Germinal center (tissue), 1 donor: ENCODE data around the gene CD6.

Experiments used
- DNase-seq: peaks from one replicate; pipeline ENCODE4 v3.0.0; 2012; ENCODE audit warnings: mixed read lengths, low spot score

Gene CD6

GRCh38 chr11:60934790-60935605 lies 36.5 kb upstream of the CD6 start:
- DNase-seq: no peak

GRCh38 chr11:60935676-60936442 lies 35.6 kb upstream of the CD6 start:
- DNase-seq: no peak

GRCh38 chr11:60936467-60937143 lies 34.9 kb upstream of the CD6 start:
- DNase-seq: no peak

- DNase-seq: no peak
Measured at GRCh38 chr11:60937144-60937527, 34.3 kb upstream of the CD6 start.

- DNase-seq: no peak
Measured at GRCh38 chr11:60937811-60938210, 33.7 kb upstream of the CD6 start.

GRCh38 chr11:60938500-60938899 lies 33.0 kb upstream of the CD6 start:
- no peak for DNase-seq

GRCh38 chr11:60939301-60939700 lies 32.2 kb upstream of the CD6 start:
- DNase-seq: no peak

- DNase-seq: no peak
Measured at GRCh38 chr11:60939855-60940254, 31.6 kb upstream of the CD6 start.

- no peak for DNase-seq
Measured at GRCh38 chr11:60941371-60942119, 29.9 kb upstream of the CD6 start.

GRCh38 chr11:60942219-60942618 lies 29.3 kb upstream of the CD6 start:
- no peak for DNase-seq

- DNase-seq: no peak
Measured at GRCh38 chr11:60942970-60943565, 28.4 kb upstream of the CD6 start.

GRCh38 chr11:60944490-60945294 lies 26.8 kb upstream of the CD6 start:
- no peak for DNase-seq

GRCh38 chr11:60945295-60945667 lies 26.2 kb upstream of the CD6 start:
- no peak for DNase-seq

- DNase-seq: no peak
Measured at GRCh38 chr11:60946601-60947264, 24.7 kb upstream of the CD6 start.

GRCh38 chr11:60947700-60948099 lies 23.8 kb upstream of the CD6 start:
- DNase-seq: no peak

- DNase-seq: no peak
Measured at GRCh38 chr11:60948250-60948649, 23.2 kb upstream of the CD6 start.

- no peak for DNase-seq
Measured at GRCh38 chr11:60950024-60950423, 21.5 kb upstream of the CD6 start.

GRCh38 chr11:60950933-60951605 lies 20.4 kb upstream of the CD6 start:
- DNase-seq: peak; percentile 33

- DNase-seq: peak; percentile 37
Measured at GRCh38 chr11:60951606-60951903, 19.9 kb upstream of the CD6 start.
